Peyer's patch (tissue), 4 donors: ENCODE data around the gene CSF2RB.

Experiments used
- POLR2A ChIP-seq, 2 donors: fragments of 450-650 bp; IDR thresholded peaks; one replicate each; pipeline ENCODE4 v1.5.1; 2017; ENCODE audit warnings: antibody characterized with exemption in 2 of 2, mild to moderate bottlenecking in 2 of 2, moderate library complexity in 2 of 2
- TF ChIP-seq, protein P1 (sequence below), 6 experiments: fragments of 450-650 bp in 4 of 6; fragments of 200-600 bp in 2 of 6; sonication (generic) in 1 of 6; IDR thresholded peaks; one replicate each; pipeline ENCODE4 v1.5.1; 2017 to 2019; ENCODE audit warnings: antibody characterized with exemption in 6 of 6, mild to moderate bottlenecking in 3 of 6, moderate library complexity in 1 of 6

DNA sequence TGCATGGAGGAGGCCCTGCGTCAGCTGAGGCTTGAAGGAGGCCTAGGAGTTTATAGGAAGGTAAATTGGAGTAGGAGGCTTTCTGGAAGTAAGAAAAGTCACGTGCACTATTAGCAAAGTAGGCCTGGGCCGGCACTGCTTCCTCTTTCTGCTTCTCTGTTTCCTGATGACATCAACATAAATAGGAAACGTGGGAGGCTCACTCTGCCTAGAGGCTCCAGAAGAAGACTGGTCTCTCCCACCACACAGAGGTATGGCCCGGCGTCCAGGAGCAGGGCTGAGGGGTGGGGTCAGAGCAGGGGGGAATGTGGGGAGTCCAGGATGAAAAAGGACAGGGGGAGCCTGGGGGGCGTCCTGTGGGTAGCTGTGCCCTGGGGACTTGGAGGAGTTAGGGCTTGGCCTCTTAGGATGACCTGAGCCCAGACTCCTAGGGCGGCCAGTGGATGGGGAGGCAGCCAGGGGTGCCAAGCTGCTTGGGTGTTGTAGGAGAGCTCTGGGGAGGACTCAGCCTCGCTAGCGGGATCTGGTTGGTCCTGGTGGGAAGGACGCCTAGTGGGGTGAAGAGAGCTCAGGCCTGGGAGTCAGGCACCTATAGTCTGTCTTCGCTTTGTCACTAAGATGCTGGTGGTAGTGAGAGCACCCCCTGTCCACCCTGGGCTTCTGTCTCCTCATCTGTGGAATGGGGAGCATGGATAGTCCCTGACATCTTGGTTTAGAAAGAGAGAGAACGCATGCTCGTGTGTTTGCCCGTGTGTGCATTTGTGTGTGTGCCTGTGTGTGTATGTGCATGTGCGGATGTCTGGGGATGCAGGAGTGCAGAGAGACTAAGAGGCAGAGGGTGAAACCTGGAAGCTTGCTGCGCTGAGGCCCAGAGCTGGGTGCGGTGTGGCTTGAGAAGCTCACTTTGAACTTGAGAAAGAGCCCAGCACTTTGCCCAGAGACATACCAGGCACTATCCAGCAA is at the start of gene CSF2RB:
- TF ChIP-seq, protein P1, sequence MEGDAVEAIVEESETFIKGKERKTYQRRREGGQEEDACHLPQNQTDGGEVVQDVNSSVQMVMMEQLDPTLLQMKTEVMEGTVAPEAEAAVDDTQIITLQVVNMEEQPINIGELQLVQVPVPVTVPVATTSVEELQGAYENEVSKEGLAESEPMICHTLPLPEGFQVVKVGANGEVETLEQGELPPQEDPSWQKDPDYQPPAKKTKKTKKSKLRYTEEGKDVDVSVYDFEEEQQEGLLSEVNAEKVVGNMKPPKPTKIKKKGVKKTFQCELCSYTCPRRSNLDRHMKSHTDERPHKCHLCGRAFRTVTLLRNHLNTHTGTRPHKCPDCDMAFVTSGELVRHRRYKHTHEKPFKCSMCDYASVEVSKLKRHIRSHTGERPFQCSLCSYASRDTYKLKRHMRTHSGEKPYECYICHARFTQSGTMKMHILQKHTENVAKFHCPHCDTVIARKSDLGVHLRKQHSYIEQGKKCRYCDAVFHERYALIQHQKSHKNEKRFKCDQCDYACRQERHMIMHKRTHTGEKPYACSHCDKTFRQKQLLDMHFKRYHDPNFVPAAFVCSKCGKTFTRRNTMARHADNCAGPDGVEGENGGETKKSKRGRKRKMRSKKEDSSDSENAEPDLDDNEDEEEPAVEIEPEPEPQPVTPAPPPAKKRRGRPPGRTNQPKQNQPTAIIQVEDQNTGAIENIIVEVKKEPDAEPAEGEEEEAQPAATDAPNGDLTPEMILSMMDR (IDR thresholded peaks at IDR 0.05) = no peak
- no peak for TF ChIP-seq POLR2A (IDR thresholded peaks at IDR 0.05)
